ENCODE results near the gene YIPF1. TPM values are rescaled to one million over a fixed set of nuclear protein-coding genes. Genes with fewer than 3 reads are reported as not detected.
A peak's percentile ranks its signal among the peaks of the same experiment; 100 is the strongest.
"Not testable (repeated sequence)": the region's sequence is repeated elsewhere in the genome, so short reads cannot be mapped to it uniquely, and the experiment has no call there.

The YIPF1 gene
- total RNA-seq, 1 donor, result 11.4 TPM

DNA sequence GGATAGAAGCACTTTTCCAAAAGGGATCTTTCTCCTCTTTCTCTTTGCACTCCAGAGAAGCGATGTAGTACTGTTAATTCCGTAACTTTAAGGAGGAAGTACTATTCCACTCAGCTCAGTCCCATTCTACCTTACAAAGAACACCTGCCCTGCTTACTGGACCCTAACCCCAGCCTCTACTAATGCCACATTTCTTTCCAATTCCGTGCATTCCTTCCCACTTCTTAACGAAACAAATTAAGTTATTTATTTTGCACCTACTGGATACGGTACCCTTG lies 52.0 kb downstream of the YIPF1 start:
- no peaks in the 10 kb centered on the region for H3K27me3 ChIP-seq (ENCODE audit: insufficient read depth, low read length)
- peak overlapping the region; percentile 71 for H3K4me3 ChIP-seq (ENCODE audit: low read length)

GRCh38 chr1:53835491-53835890 lies 54.1 kb downstream of the YIPF1 start:
- Histone ChIP-seq H3K4me1 (ENCODE audit: insufficient read depth, low read length) (peaks cover 8% of the 10 kb centered on the region), H3K9me3 (ENCODE audit: low read depth, low read length) (no peaks in the 10 kb centered on the region), H3K27me3 (ENCODE audit: insufficient read depth, low read length) (no peaks in the 10 kb centered on the region), H3K4me3 (ENCODE audit: low read length) (no peak overlapping the region)

More for the DNA sequence above, 52.0 kb downstream of the YIPF1 start:
- Histone ChIP-seq H3K9me3 (ENCODE audit: low read depth, low read length) (no peaks in the 10 kb centered on the region), H3K4me1 (ENCODE audit: insufficient read depth, low read length) (peaks cover 8% of the 10 kb centered on the region)

- H3K9me3 ChIP-seq (ENCODE audit: low read depth, low read length), result no peaks in the 10 kb centered on the region
- peaks cover 8% of the 10 kb centered on the region for H3K4me1 ChIP-seq (ENCODE audit: insufficient read depth, low read length)
- H3K27me3 ChIP-seq (ENCODE audit: insufficient read depth, low read length), result no peaks in the 10 kb centered on the region
- no peak overlapping the region for H3K4me3 ChIP-seq (ENCODE audit: low read length)
Observed at GRCh38 chr1:53834776-53835175, 54.8 kb downstream of the YIPF1 start.

- Histone ChIP-seq H3K27me3 (ENCODE audit: insufficient read depth, low read length) (no peaks in the 10 kb centered on the region), H3K4me1 (ENCODE audit: insufficient read depth, low read length) (peaks cover 8% of the 10 kb centered on the region), H3K9me3 (ENCODE audit: low read depth, low read length) (no peaks in the 10 kb centered on the region), H3K4me3 (ENCODE audit: low read length) (no peak overlapping the region)
Observed at GRCh38 chr1:53833393-53833792, 56.2 kb downstream of the YIPF1 start.

DNA sequence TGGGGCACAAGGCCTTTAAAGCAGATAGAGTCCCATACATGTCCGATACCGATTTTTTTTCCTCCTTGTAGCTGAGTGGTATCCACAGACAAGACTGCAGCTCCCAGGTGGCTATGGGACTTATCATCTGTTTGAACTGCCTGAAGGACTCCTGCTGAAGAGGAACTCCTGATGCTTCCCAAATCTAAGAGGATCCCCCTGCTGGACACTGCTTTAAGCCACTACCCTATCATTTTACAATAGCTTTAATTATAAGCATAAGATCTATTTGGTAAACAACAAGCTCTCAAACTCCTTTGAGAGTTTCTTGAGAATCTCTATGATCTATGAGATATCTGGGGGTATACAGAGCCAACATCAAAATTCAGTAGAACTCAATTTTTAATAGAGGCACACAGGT lies 63.2 kb downstream of the YIPF1 start:
- Histone ChIP-seq H3K4me3 (ENCODE audit: low read length) (no peak overlapping the region), H3K9me3 (ENCODE audit: low read depth, low read length) (no peaks in the 10 kb centered on the region), H3K27me3 (ENCODE audit: insufficient read depth, low read length) (no peaks in the 10 kb centered on the region), H3K4me1 (ENCODE audit: insufficient read depth, low read length) (no peaks in the 10 kb centered on the region)

DNA sequence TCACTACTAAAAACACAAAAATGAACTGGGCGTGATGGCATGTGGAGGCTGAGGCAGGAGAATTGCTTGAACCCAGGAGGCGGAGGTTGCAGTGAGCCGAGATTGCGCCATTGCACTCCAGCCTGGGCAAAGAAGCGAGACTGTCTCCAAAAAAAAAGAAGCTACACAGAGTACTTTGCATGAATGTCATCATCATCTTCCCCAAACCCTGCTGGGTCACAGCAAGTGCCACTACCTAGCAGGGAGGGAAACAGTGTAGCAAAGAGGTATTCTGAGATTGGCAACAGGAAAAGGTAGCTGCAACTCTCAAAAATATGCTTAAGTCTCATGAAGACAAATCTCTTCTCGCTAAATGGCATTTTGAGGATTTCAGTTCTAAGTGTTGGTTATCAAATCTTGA lies 64.3 kb downstream of the YIPF1 start:
- H3K27me3 ChIP-seq (ENCODE audit: insufficient read depth, low read length), result no peaks in the 10 kb centered on the region
- H3K9me3 ChIP-seq (ENCODE audit: low read depth, low read length), result no peaks in the 10 kb centered on the region
- H3K4me3 ChIP-seq (ENCODE audit: low read length), result no peak overlapping the region
- no peaks in the 10 kb centered on the region for H3K4me1 ChIP-seq (ENCODE audit: insufficient read depth, low read length)

DNA sequence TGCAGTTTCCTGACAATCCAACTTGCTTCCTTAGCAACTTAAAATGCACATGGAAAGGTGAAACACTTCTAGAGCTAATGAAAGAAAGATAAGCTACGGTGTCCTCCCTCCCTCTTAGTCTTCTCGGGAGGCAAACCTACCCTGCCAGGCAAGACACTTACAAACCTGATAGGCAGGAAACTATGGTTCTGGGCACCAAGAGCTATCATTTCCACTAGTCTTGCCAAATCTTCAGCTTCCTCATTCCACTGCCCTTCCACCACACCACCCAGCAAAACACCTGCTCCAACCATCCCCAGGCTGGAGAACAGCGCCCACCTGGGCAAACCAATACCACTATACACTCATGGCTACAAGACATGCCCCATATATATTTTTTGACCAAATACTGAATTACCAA lies 66.7 kb downstream of the YIPF1 start:
- Histone ChIP-seq H3K4me3 (ENCODE audit: low read length) (no peak overlapping the region), H3K27me3 (ENCODE audit: insufficient read depth, low read length) (no peaks in the 10 kb centered on the region), H3K4me1 (ENCODE audit: insufficient read depth, low read length) (no peaks in the 10 kb centered on the region), H3K9me3 (ENCODE audit: low read depth, low read length) (no peaks in the 10 kb centered on the region)

GRCh38 chr1:53821380-53821779 lies 68.2 kb downstream of the YIPF1 start:
- Histone ChIP-seq H3K27me3 (ENCODE audit: insufficient read depth, low read length) (no peaks in the 10 kb centered on the region), H3K9me3 (ENCODE audit: low read depth, low read length) (no peaks in the 10 kb centered on the region), H3K4me1 (ENCODE audit: insufficient read depth, low read length) (no peaks in the 10 kb centered on the region), H3K4me3 (ENCODE audit: low read length) (no peak overlapping the region)

DNA sequence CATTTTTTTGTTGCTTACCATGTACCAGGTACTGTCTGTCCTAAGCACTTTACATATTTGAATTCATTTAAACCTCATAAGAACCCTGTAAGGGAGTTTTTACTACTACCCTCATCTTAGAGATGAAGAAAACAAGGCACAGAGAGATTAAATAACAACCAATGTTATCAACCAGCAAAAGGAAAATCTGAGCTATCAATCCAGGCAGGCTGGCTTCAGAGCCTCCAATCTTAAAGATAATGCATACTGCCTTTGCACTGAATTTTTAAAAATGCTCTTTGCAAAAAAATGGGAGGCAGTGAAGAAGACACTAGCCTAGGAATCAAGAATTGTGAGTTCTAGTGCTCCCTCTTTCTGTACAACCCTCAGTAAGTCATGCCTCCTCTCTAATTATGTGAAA lies 70.2 kb downstream of the YIPF1 start:
- Histone ChIP-seq H3K4me3 (ENCODE audit: low read length) (no peak overlapping the region), H3K27me3 (ENCODE audit: insufficient read depth, low read length) (no peaks in the 10 kb centered on the region), H3K4me1 (ENCODE audit: insufficient read depth, low read length) (no peaks in the 10 kb centered on the region), H3K9me3 (ENCODE audit: low read depth, low read length) (no peaks in the 10 kb centered on the region)

DNA sequence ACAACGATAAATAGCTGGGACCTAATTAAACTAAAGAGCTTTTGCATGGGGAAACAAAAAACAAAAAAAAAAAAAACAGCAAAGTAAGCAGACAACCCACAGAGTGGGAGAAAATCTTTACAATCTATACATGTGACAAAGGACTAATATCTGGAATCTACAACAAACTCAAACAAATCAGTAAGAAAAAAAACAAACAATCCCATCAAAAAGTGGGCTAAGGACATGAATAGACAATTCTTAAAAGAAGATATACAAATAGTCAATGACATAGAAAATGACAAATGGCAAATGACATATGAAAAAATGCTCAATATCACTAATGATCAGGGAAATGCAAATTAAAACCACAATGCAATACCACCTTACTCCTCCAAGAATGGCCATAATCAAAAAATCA lies 73.0 kb downstream of the YIPF1 start:
- H3K9me3 ChIP-seq (ENCODE audit: low read depth, low read length); H3K4me3 ChIP-seq (ENCODE audit: low read length); H3K27me3 ChIP-seq (ENCODE audit: insufficient read depth, low read length); H3K4me1 ChIP-seq (ENCODE audit: insufficient read depth, low read length): not testable (repeated sequence)

DNA sequence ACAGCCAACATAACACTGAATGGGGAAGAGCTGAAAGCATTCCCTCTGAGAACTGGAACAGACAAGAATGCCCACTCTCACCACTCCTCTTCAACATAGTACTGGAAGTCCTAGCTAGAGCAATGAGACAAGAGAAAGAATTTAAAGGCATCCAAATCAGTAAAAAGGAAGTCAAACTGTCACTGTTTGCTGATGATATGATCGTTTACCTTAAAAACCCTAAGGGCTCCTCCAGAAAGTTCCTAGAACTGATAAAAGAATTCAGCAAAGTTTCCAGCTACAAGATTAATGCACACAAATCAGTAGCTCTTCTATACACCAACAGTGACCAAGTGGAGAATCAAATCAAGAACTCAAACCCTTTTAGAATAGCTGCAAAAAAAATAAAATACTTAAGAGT lies 74.1 kb downstream of the YIPF1 start:
- not testable (repeated sequence) for H3K27me3 ChIP-seq (ENCODE audit: insufficient read depth, low read length); H3K9me3 ChIP-seq (ENCODE audit: low read depth, low read length); H3K4me3 ChIP-seq (ENCODE audit: low read length); H3K4me1 ChIP-seq (ENCODE audit: insufficient read depth, low read length)

GRCh38 chr1:53811414-53811851 lies 78.2 kb downstream of the YIPF1 start:
- Histone ChIP-seq H3K4me1 (ENCODE audit: insufficient read depth, low read length) (no peaks in the 10 kb centered on the region), H3K9me3 (ENCODE audit: low read depth, low read length) (no peaks in the 10 kb centered on the region), H3K4me3 (ENCODE audit: low read length) (no peak overlapping the region), H3K27me3 (ENCODE audit: insufficient read depth, low read length) (no peaks in the 10 kb centered on the region)

GRCh38 chr1:53810497-53810896 lies 79.1 kb downstream of the YIPF1 start:
- Histone ChIP-seq H3K9me3 (ENCODE audit: low read depth, low read length) (no peaks in the 10 kb centered on the region), H3K4me3 (ENCODE audit: low read length) (no peak overlapping the region), H3K4me1 (ENCODE audit: insufficient read depth, low read length) (no peaks in the 10 kb centered on the region), H3K27me3 (ENCODE audit: insufficient read depth, low read length) (no peaks in the 10 kb centered on the region)

DNA sequence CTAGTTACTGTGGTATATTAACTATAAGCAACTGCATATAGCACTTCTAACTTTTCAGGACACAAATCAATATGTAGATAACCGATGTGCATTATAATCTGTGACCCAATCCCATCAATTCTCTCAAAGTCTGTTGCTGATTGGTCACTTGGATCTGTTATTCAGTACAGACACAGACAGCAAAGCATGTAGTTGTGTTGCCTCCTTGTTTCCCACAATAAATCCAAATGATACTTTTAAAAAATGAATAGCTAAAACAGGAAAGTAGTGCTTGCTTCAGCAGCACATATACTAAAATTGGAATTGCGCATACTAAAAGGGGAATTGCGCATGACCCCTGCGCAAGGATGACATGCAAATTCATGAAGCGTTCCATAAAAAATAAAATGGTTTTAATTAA lies 79.6 kb downstream of the YIPF1 start:
- H3K9me3 ChIP-seq (ENCODE audit: low read depth, low read length), result no peaks in the 10 kb centered on the region
- H3K4me3 ChIP-seq (ENCODE audit: low read length), result no peak overlapping the region
- no peaks in the 10 kb centered on the region for H3K4me1 ChIP-seq (ENCODE audit: insufficient read depth, low read length)
- H3K27me3 ChIP-seq (ENCODE audit: insufficient read depth, low read length), result no peaks in the 10 kb centered on the region

- Histone ChIP-seq H3K4me3 (ENCODE audit: low read length) (no peak overlapping the region), H3K4me1 (ENCODE audit: insufficient read depth, low read length) (no peaks in the 10 kb centered on the region), H3K27me3 (ENCODE audit: insufficient read depth, low read length) (no peaks in the 10 kb centered on the region), H3K9me3 (ENCODE audit: low read depth, low read length) (no peaks in the 10 kb centered on the region)
Observed at GRCh38 chr1:53807916-53808315, 81.7 kb downstream of the YIPF1 start.

DNA sequence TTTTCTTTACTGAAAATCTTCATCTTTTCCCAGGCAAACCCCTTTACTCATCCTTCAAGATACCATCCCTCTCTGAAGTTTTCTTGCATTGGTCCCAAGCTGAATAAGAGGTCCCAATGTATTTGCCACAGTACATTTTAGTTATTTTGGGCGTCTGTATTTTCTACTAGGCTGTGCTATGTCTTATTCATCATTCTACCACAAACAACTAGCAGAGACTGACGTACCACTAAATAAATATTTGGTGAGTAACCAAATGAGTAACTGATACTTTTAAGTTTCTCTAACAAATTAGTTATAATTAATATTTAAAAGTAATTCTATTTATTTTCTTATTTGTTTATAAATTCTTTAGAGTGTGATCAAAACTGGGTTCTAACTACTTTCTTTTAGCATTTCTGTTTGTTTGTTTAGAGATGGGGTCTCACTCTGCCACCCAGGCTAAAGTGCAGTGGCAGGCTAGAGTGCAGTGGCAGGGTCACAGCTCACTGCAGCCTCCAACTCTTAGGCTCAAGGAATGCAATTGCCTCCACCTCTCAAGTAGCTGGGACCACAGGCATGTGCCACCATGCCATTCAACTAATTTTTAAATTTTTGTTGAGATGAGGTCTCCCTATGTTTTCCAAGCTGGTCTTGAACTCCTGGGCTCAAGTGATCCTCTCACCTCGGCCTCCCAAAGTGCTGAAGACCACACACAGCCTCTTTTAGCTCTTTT lies 84.6 kb downstream of the YIPF1 start:
- no peaks in the 10 kb centered on the region for H3K9me3 ChIP-seq (ENCODE audit: low read depth, low read length)
- no peaks in the 10 kb centered on the region for H3K27me3 ChIP-seq (ENCODE audit: insufficient read depth, low read length)
- H3K4me3 ChIP-seq (ENCODE audit: low read length), result no peak overlapping the region
- no peaks in the 10 kb centered on the region for H3K4me1 ChIP-seq (ENCODE audit: insufficient read depth, low read length)

Measured in mononuclear cell (primary cell).